GM18867 (cell line): Measurements from ENCODE around the gene MTERF1.
"Not testable (repeated sequence)": the region's sequence is repeated elsewhere in the genome, so short reads cannot be mapped to it uniquely, and the experiment has no call there.

ENCODE experiments used
- ATAC-seq: cut with Tn5 transposase; IDR thresholded peaks from one replicate; pipeline ENCODE4 v1.9.1; 2021; ENCODE audit warnings: mild to moderate bottlenecking, moderate library complexity; ENCODE audit not compliant: unreplicated experiment

MTERF1 gene

GRCh38 chr7:91880413-91881241 lies at the start of gene MTERF1:
MTERF1 (minus strand) TSS chr7:91880702; CDS start chr7:91880083, 619 bp downstream.
- peak; percentile 98 for ATAC-seq

DNA sequence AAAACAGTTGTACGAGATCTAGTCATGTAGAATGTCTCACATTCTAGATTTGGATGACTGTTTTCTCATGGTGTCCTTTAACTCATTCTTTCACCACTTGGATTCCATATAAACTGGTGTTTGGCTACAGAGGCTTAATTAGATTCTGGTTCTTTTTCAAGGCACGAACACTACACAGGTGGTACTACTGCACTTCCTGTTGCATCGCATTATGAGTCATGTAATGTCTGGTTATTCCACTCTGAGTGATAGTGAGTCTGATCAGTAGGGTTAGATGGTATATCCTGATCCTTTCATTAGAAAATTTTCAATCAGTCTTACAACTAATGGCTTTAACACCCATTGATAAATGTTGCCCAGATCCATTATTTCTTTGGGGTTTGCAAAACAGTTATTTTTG lies 49.0 kb upstream of the MTERF1 start:
- ATAC-seq = peak; percentile 96

GRCh38 chr7:91927912-91928311 lies 47.4 kb upstream of the MTERF1 start:
- ATAC-seq = no peak

DNA sequence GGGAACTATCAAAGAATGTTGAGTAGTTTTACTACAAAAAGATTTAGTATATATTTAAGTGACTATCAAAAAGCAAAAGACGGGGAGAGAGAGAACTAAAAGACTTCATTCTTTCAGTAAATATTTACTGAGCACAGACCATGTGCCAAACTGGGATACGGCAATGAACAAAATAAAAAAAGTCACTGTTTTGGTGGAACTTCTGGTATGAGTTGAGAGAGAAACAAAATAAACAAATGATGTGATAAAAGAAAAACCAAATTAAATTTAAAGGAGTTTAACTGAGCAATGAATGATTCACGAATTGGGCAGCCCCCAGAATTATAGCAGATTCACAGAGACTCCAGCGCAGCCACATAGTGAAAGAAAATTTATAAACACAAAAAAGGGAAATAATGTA lies 42.4 kb upstream of the MTERF1 start:
- no peak for ATAC-seq

DNA sequence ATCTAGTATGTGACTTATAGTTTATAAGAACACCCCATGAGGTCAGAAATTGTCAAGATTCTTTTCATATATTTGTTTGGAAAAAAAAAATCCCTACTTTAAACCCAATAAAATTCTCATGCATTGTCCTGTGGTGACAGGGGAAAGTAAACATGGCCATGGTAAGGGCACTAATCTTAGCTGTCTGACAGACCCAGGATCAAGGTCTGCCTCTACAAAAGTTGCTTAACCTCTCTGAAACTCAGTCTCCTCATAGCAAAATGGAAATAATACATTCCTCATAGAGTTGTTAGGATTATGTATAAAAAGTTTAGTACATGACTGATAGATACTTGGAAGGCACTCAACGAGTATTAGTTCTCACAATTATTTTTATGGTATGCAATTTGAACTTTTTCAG lies 37.9 kb upstream of the MTERF1 start:
- ATAC-seq = no peak

- no peak for ATAC-seq
Observed at GRCh38 chr7:91916051-91916440, 35.5 kb upstream of the MTERF1 start.

DNA sequence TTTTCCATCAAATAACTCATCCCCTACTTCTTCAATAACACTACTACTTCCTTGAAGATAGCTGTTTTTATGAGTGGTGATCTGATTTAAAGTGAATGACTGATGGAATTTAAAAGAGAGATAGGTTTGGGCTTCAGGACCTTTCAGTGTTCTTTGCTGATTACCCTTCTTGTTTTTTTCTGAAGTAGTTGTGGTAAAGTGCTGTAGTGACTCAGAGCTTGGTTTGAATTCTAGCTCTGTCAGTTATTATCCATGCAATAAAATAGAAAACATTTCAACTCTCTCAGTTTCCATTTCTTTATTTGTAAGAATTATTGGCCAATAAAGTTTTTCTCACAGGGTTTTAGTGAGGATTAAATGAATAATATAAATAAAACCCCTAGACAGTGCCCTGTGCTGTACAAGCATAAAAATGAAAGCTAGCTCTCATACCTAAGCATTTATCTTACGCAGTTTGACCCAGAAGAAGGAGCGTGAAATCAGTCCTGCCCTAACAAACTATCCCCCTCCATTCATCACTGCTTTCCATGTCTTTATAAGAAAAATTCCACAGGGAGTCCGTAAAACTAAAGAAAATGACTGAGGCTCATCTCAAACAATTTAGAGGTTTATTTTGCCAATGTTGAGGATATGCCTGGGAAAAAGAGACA lies 35.0 kb upstream of the MTERF1 start:
- no peak for ATAC-seq

- ATAC-seq = no peak
Observed at GRCh38 chr7:91913612-91914011, 33.1 kb upstream of the MTERF1 start.

DNA sequence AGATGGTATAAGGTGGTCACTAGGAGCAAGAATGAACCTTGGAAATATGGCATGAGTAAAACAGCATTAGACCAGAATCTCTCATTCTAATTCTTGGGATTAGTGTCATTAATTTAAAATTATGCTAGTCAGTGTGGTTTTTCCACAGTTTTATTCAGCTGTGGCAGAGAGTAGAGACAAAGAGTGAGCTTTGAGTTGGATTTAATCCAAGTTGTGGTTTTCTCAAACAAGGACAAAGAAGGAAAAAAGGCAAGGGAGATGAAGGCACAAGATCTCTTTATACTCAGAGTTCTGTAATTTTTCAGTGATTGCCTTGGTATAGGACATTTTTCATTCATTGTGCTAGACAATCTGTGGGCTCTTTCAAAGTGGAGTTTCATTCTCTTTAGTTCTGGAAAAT lies 32.0 kb upstream of the MTERF1 start:
- ATAC-seq = no peak

- ATAC-seq = no peak
Observed at GRCh38 chr7:91911121-91911520, 30.6 kb upstream of the MTERF1 start.

GRCh38 chr7:91910171-91910570 lies 29.7 kb upstream of the MTERF1 start:
- ATAC-seq = no peak

DNA sequence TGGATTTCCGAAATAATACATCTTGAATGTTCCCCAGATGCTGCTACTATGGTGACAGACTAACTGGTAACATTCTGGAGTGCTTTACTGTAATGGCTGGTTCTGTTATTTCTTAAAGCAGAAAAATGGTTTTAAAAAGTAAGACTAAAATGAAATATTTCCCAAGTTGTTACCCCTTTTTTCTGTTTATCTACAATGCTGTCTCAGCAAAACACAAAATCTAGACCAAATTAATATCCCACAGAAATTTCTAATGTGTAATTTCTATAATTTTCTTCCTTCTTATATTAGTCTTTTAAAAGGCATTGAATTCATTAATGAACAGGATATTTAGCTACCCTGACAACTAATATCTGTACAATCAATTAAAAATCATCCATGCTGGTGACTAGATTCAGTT lies 19.1 kb upstream of the MTERF1 start:
- ATAC-seq = no peak

DNA sequence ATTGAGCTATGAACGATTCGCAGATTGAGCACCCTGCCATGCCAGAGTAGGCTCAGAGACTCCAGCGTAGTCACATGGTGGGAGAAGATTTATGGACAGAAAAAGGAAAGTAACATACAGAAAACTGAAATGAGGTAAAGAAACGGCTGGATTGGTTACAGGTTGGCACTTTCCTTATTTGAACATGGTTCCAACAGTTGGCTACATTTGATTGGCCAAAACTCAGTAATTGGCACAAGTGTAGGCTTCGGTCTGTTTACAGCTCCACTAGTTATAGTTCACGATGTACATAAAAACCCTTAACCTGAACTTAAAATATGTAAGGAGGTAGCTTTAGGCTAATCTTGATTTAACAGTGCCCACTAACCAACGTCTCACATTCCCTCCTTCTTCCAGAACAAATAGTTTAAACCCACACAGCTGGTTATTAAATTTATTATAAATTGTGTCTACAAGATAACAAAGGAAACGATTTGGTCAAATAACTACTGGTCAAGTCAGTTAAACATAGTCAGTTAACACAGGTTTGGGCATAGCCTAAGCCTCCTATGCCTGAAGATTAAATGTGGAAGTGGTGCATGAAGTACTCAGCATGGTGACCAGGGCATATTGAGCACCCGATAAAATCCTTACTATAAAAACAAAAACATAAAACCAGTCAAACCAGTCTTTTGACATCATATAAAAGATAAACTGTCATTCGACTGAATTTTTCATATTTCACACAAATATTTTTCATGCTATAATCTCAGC lies 17.9 kb upstream of the MTERF1 start:
- no peak for ATAC-seq

DNA sequence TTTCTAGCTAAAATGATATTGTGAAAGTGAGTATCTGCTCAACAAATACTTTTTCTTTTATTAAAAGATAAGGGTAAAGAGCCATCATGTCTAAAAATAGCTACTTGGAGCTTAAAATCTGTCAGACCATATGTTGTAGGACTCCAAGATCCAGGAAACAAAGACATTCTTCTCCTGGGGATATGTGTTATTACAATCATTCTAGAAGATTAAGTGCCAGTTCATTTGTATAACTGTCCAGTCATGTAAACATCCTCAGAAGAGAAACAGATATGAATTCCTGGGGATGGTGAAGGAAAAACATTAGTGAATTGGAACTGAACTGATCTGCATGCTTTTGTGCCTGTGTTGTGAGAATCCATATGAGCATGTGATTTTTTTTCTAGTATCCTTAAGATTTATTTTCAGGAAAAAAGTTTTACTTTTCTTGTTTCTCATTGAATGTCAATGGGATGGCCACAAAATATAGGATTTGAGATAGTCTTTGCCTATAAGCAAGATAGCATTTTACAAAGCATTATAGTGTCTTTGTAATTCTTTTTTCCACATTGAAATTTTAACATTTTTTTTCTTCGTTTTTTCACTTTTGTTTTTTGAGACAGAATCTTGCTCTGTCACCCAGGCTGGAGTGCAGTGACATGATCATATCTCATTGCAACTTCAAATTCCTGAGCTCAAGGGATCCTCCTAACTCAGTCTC lies 14.4 kb upstream of the MTERF1 start:
- ATAC-seq = no peak

GRCh38 chr7:91893699-91894098 lies 13.2 kb upstream of the MTERF1 start:
- not testable (repeated sequence) for ATAC-seq

GRCh38 chr7:91892821-91893340 lies 12.4 kb upstream of the MTERF1 start:
- no peak for ATAC-seq

GRCh38 chr7:91892099-91892705 lies 11.7 kb upstream of the MTERF1 start:
- no peak for ATAC-seq

- not testable (repeated sequence) for ATAC-seq
Observed at GRCh38 chr7:91888271-91889175, 8.0 kb upstream of the MTERF1 start.
